AG04450 (cell line): Measurements from ENCODE around the gene MYO1C. TPM values are rescaled to one million over a fixed set of nuclear protein-coding genes. Genes with fewer than 3 reads are reported as not detected.
A peak's percentile ranks its signal among the peaks of the same experiment; 100 is the strongest.
"Not testable (repeated sequence)": the region's sequence is repeated elsewhere in the genome, so short reads cannot be mapped to it uniquely, and the experiment has no call there.

Source experiments
- CTCF ChIA-PET: fragments of 300-600, 350-600 bp; formaldehyde crosslinking; extraction: SDS; loops from one replicate; lab custom pipeline; 2022; ENCODE audit warnings: antibody characterized with exemption, inconsistent platforms; lab: Charles Lee
- POLR2A ChIA-PET: fragments of 350-600 bp; formaldehyde crosslinking; extraction: SDS; loops from one replicate; lab custom pipeline; 2021; ENCODE audit warnings: antibody characterized with exemption, inconsistent platforms; lab: Yijun Ruan, JAX
- DNase-seq: peaks from one replicate; pipeline ENCODE4 v3.0.0-alpha.2; 2011; ENCODE audit warnings: low read depth, low spot score
- H3K27ac ChIP-seq: one replicate; pipeline ENCODE4 v1.5.1; 2012; ENCODE audit warnings: low read depth, low read length, control low read depth
- H3K27me3 ChIP-seq: one replicate; pipeline ENCODE4 v1.6.0; 2012; ENCODE audit warnings: low read length; ENCODE audit not compliant: control insufficient read depth, insufficient read depth
- H3K4me3 ChIP-seq: 2 replicates; pipeline ENCODE4 v1.5.1; 2011; ENCODE audit warnings: mild to moderate bottlenecking, low read depth, low read length, control low read depth
- H3K9me3 ChIP-seq: 2 replicates; pipeline ENCODE4 v1.5.1; 2012; ENCODE audit warnings: low read length; ENCODE audit not compliant: control insufficient read depth, insufficient read depth
- polyA plus RNA-seq: library from polyadenylated mRNA; depleted of rRNA; stranded (reverse); fragments of >200 nt; gene quantifications from 2 replicates; pipeline ENCODE4 v1.2.3, GENCODE V29; 2011
- TF ChIP-seq, protein P1 (sequence below): IDR thresholded peaks from 2 replicates; pipeline ENCODE4 v1.5.1; 2011; ENCODE audit warnings: low read depth, low read length, control low read depth, inconsistent platforms

The MYO1C gene
- polyA plus RNA-seq, 1 experiment, result 147 TPM

DNA sequence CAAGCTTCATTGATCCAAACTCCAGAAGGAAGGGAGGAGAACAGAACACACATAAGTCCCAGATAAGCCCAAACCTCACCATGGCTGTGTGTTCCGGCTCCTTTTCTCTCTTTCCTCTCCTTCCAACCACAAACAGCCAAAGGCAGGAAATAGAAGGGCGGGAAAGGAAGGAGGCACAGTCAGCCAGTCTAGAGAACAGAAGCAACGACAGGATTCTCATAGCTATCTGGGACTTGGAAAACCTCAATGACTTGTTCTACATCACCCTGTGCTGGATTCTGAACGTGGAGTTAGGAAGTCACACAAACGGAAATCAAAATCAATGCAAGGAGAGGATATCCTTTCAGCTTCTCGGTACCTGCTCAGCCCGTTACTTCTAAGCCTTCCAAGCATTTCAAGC, 45.4 kb downstream of the MYO1C start:
- ChIA-PET CTCF (interaction anchor here (0.6 kb wide), 1 partner anchor 263 kb away, joined by 3 read pairs; no protein-coding TSS in a partner anchor), POLR2A (no interaction called here)
- DNase-seq, result no peak
- no peaks in the 10 kb centered on the region for H3K9me3 ChIP-seq
- TF ChIP-seq, protein P1, sequence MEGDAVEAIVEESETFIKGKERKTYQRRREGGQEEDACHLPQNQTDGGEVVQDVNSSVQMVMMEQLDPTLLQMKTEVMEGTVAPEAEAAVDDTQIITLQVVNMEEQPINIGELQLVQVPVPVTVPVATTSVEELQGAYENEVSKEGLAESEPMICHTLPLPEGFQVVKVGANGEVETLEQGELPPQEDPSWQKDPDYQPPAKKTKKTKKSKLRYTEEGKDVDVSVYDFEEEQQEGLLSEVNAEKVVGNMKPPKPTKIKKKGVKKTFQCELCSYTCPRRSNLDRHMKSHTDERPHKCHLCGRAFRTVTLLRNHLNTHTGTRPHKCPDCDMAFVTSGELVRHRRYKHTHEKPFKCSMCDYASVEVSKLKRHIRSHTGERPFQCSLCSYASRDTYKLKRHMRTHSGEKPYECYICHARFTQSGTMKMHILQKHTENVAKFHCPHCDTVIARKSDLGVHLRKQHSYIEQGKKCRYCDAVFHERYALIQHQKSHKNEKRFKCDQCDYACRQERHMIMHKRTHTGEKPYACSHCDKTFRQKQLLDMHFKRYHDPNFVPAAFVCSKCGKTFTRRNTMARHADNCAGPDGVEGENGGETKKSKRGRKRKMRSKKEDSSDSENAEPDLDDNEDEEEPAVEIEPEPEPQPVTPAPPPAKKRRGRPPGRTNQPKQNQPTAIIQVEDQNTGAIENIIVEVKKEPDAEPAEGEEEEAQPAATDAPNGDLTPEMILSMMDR, result no peak
- no peaks in the 10 kb centered on the region for H3K27me3 ChIP-seq
- no peak overlapping the region for H3K27ac ChIP-seq
- H3K4me3 ChIP-seq, result no peak overlapping the region

GRCh38 chr17:1446201-1446600, 46.3 kb downstream of the MYO1C start:
- no peaks in the 10 kb centered on the region for H3K27me3 ChIP-seq
- H3K4me3 ChIP-seq, result no peak overlapping the region
- ChIA-PET POLR2A (no interaction called here), CTCF (interaction anchor here (0.6 kb wide), 1 partner anchor 262 kb away, joined by 3 read pairs; no protein-coding TSS in a partner anchor)
- TF ChIP-seq, protein P1, result no peak
- no peak overlapping the region for H3K27ac ChIP-seq
- H3K9me3 ChIP-seq, result no peaks in the 10 kb centered on the region
- DNase-seq, result no peak

GRCh38 chr17:1445695-1446094, 46.8 kb downstream of the MYO1C start:
- H3K4me3 ChIP-seq, H3K27me3 ChIP-seq, DNase-seq, H3K9me3 ChIP-seq, POLR2A ChIA-PET, H3K27ac ChIP-seq: not testable (repeated sequence)
- CTCF ChIA-PET, result interaction anchor here (2.2 kb wide), 1 partner anchor 80 kb away, joined by 10 read pairs; no protein-coding TSS in a partner anchor

DNA sequence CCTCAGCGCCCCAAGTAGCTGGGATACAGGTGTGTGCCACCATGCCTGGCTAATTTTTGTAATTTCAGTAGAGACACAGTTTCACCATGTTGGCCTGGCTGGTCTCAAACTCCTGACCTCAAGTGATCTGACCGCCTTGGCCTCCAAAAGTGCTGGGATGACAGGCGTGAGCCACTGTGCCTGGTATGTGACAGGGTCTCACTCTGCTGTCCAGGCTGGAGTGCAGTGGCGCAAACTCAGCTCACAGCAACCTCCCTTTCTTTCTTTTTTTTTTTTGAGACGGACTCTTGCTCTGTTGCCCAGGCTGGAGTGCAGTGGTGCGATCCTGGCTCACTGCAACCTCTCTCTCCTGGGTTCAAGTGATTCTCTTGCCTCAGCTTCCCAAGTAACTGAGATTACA, 49.8 kb downstream of the MYO1C start:
- POLR2A ChIA-PET, H3K27me3 ChIP-seq, H3K9me3 ChIP-seq, DNase-seq, CTCF ChIA-PET, H3K27ac ChIP-seq, H3K4me3 ChIP-seq: not testable (repeated sequence)

GRCh38 chr17:1442187-1442586, 50.3 kb downstream of the MYO1C start:
- ChIA-PET CTCF (no interaction called here), POLR2A (no interaction called here)

GRCh38 chr17:1440921-1441320, 51.6 kb downstream of the MYO1C start:
- Histone ChIP-seq H3K27ac (peak overlapping the region; percentile 21), H3K9me3 (no peaks in the 10 kb centered on the region; the same call in 1 of the 2 replicates), H3K27me3 (no peaks in the 10 kb centered on the region), H3K4me3 (no peak overlapping the region)
- TF ChIP-seq, protein P1, result no peak
- POLR2A ChIA-PET, result no interaction called here
- CTCF ChIA-PET, result no interaction called here
- no peak for DNase-seq

More at GRCh38 chr17:1442187-1442586, 50.3 kb downstream of the MYO1C start:
- Histone ChIP-seq H3K27me3 (no peaks in the 10 kb centered on the region), H3K4me3 (no peak overlapping the region), H3K27ac (no peak overlapping the region), H3K9me3 (no peaks in the 10 kb centered on the region; the same call in 1 of the 2 replicates)
- DNase-seq, result no peak
- TF ChIP-seq, protein P1, result no peak
